ENCODE results near the gene VIT. TPM values are rescaled to one million over a fixed set of nuclear protein-coding genes. Genes with fewer than 3 reads are reported as not detected.

The VIT gene
- total RNA-seq, 1 experiment from 2014 or later, result not detected

- H3K79me2 ChIP-seq (ENCODE audit: low read length), result no peaks in the 10 kb centered on the region
- no peak for DNase-seq
- no peak overlapping the region for H3K27ac ChIP-seq (ENCODE audit: low read length)
- H3K36me3 ChIP-seq (ENCODE audit: insufficient read depth, low read length), result no peaks in the 10 kb centered on the region
- no peaks in the 10 kb centered on the region for H3K9me2 ChIP-seq (replicated peaks; ENCODE audit: insufficient read depth, low read length)
- no peaks in the 10 kb centered on the region for H4K20me1 ChIP-seq (ENCODE audit: insufficient read depth, low read depth, low read length)
- no peak overlapping the region for H3K9ac ChIP-seq (ENCODE audit: low read length)
- peaks cover 8% of the 10 kb centered on the region for H3K9me3 ChIP-seq (ENCODE audit: low read length)
- H3K4me2 ChIP-seq (ENCODE audit: low read depth, low read length, poor library complexity, severe bottlenecking), result no peak overlapping the region
- H3K4me3 ChIP-seq (ENCODE audit: low read length), result no peak overlapping the region
- H2AFZ ChIP-seq (ENCODE audit: low read length), result no peak overlapping the region
- no peaks in the 10 kb centered on the region for H3K4me1 ChIP-seq (ENCODE audit: low read length)
- H3K27me3 ChIP-seq (ENCODE audit: low read length), result 0 out of 2 replicates have a peak, but pooled peaks cover 3% of the 10 kb centered on the region
These were observed 10.5 kb downstream of the VIT start for GRCh38 chr2:36707050-36707449.

DNA sequence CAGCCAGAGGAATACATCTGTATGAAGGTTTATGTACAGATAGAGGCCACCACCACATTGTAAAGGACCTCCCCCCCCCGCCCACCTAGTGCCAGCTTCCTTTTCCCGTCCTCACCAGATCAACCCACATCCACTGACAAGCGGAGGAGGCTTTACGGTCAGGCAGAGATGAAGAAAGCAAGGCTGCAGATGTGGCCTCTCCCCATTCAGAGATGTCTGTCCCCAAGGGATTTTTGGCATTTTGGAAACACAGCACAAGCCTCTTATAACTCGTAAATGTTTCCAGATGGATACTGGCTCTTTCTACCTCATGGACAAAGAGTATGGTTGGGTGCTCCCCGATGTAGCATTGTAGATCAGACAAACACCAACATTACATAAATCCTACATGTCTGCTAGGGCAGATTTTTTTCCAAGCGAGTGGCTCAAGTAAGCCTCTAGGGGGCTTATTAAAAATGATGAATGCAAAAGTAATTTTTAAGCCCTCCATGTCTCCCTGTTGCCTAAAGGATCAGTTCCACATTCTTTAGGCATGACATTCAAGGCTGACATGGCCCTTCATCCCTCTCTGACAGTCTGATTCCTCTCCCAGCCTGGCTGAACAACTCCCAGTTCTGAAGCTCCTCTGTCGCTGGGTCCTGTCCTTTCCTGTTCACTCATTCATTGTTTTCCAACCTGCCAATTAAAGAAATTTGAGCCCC lies 11.7 kb downstream of the VIT start:
- no peaks in the 10 kb centered on the region for H3K4me1 ChIP-seq (ENCODE audit: low read length)
- no peak for DNase-seq
- no peak overlapping the region for H3K9ac ChIP-seq (ENCODE audit: low read length)
- H3K27me3 ChIP-seq (ENCODE audit: low read length), result 0 out of 2 replicates have a peak, but pooled peaks cover 3% of the 10 kb centered on the region
- no peak overlapping the region for H2AFZ ChIP-seq (ENCODE audit: low read length)
- no peaks in the 10 kb centered on the region for H3K36me3 ChIP-seq (ENCODE audit: insufficient read depth, low read length)
- H4K20me1 ChIP-seq (ENCODE audit: insufficient read depth, low read depth, low read length), result no peaks in the 10 kb centered on the region
- H3K4me2 ChIP-seq (ENCODE audit: low read depth, low read length, poor library complexity, severe bottlenecking), result no peak overlapping the region
- no peaks in the 10 kb centered on the region for H3K9me2 ChIP-seq (replicated peaks; ENCODE audit: insufficient read depth, low read length)
- H3K79me2 ChIP-seq (ENCODE audit: low read length), result no peaks in the 10 kb centered on the region
- H3K4me3 ChIP-seq (ENCODE audit: low read length), result no peak overlapping the region
- H3K9me3 ChIP-seq (ENCODE audit: low read length), result peaks cover 8% of the 10 kb centered on the region
- no peak overlapping the region for H3K27ac ChIP-seq (ENCODE audit: low read length)

GRCh38 chr2:36710858-36711515 lies 14.5 kb downstream of the VIT start:
- DNase-seq, result no peak

GRCh38 chr2:36711741-36712314 lies 15.3 kb downstream of the VIT start:
- Histone ChIP-seq H3K27ac (ENCODE audit: low read length) (no peak overlapping the region), H3K27me3 (ENCODE audit: low read length) (0 out of 2 replicates have a peak, but pooled peaks cover 3% of the 10 kb centered on the region), H3K9me2 (replicated peaks; ENCODE audit: insufficient read depth, low read length) (no peaks in the 10 kb centered on the region), H3K9ac (ENCODE audit: low read length) (no peak overlapping the region), H3K36me3 (ENCODE audit: insufficient read depth, low read length) (no peaks in the 10 kb centered on the region), H3K9me3 (ENCODE audit: low read length) (peaks cover 8% of the 10 kb centered on the region), H3K4me3 (ENCODE audit: low read length) (no peak overlapping the region), H3K4me1 (ENCODE audit: low read length) (no peaks in the 10 kb centered on the region), H4K20me1 (ENCODE audit: insufficient read depth, low read depth, low read length) (no peaks in the 10 kb centered on the region), H2AFZ (ENCODE audit: low read length) (no peak overlapping the region), H3K79me2 (ENCODE audit: low read length) (no peaks in the 10 kb centered on the region), H3K4me2 (ENCODE audit: low read depth, low read length, poor library complexity, severe bottlenecking) (no peak overlapping the region)
- DNase-seq, result no peak

More at GRCh38 chr2:36710858-36711515, 14.5 kb downstream of the VIT start:
- Histone ChIP-seq H3K9me2 (replicated peaks; ENCODE audit: insufficient read depth, low read length) (no peaks in the 10 kb centered on the region), H3K4me1 (ENCODE audit: low read length) (no peaks in the 10 kb centered on the region), H3K9me3 (ENCODE audit: low read length) (peaks cover 8% of the 10 kb centered on the region), H4K20me1 (ENCODE audit: insufficient read depth, low read depth, low read length) (no peaks in the 10 kb centered on the region), H3K27me3 (ENCODE audit: low read length) (0 out of 2 replicates have a peak, but pooled peaks cover 3% of the 10 kb centered on the region), H3K36me3 (ENCODE audit: insufficient read depth, low read length) (no peaks in the 10 kb centered on the region), H3K9ac (ENCODE audit: low read length) (no peak overlapping the region), H3K27ac (ENCODE audit: low read length) (no peak overlapping the region), H2AFZ (ENCODE audit: low read length) (no peak overlapping the region), H3K79me2 (ENCODE audit: low read length) (no peaks in the 10 kb centered on the region), H3K4me2 (ENCODE audit: low read depth, low read length, poor library complexity, severe bottlenecking) (no peak overlapping the region), H3K4me3 (ENCODE audit: low read length) (no peak overlapping the region)

- Histone ChIP-seq H3K27me3 (ENCODE audit: low read length) (0 out of 2 replicates have a peak, but pooled peaks cover 3% of the 10 kb centered on the region), H4K20me1 (ENCODE audit: insufficient read depth, low read depth, low read length) (no peaks in the 10 kb centered on the region), H3K36me3 (ENCODE audit: insufficient read depth, low read length) (no peaks in the 10 kb centered on the region), H2AFZ (ENCODE audit: low read length) (no peak overlapping the region), H3K9ac (ENCODE audit: low read length) (no peak overlapping the region), H3K79me2 (ENCODE audit: low read length) (no peaks in the 10 kb centered on the region), H3K4me3 (ENCODE audit: low read length) (no peak overlapping the region), H3K4me2 (ENCODE audit: low read depth, low read length, poor library complexity, severe bottlenecking) (no peak overlapping the region), H3K9me3 (ENCODE audit: low read length) (peaks cover 8% of the 10 kb centered on the region), H3K27ac (ENCODE audit: low read length) (no peak overlapping the region), H3K9me2 (replicated peaks; ENCODE audit: insufficient read depth, low read length) (no peaks in the 10 kb centered on the region), H3K4me1 (ENCODE audit: low read length) (no peaks in the 10 kb centered on the region)
- DNase-seq, result no peak
These were observed 16.8 kb downstream of the VIT start for GRCh38 chr2:36713310-36713709.

DNA sequence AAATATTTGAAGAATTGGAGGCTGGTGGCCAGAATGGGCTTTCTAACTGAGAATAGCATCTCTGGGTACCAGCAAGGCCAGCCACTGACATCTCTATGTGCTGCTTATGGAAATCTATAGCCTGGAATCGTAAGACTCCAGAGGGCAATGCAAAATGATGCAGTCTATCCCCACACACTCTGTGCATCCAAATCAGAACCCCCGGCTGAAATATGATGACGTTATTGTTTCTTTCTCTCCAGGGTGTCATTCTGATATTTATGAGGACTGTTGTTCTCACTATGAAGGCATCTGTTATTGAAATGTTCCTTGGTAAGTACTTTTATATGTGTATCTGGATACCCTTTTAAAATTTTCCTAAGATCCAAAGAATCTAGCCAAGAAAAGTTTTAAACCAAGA lies 19.6 kb downstream of the VIT start:
- Histone ChIP-seq H3K9ac (ENCODE audit: low read length) (no peak overlapping the region), H3K4me2 (ENCODE audit: low read depth, low read length, poor library complexity, severe bottlenecking) (no peak overlapping the region), H3K9me2 (replicated peaks; ENCODE audit: insufficient read depth, low read length) (no peaks in the 10 kb centered on the region), H3K79me2 (ENCODE audit: low read length) (no peaks in the 10 kb centered on the region), H3K9me3 (ENCODE audit: low read length) (peaks cover 2% of the 10 kb centered on the region), H3K27me3 (ENCODE audit: low read length) (no peaks in the 10 kb centered on the region), H4K20me1 (ENCODE audit: insufficient read depth, low read depth, low read length) (no peaks in the 10 kb centered on the region), H2AFZ (ENCODE audit: low read length) (no peak overlapping the region), H3K4me1 (ENCODE audit: low read length) (no peaks in the 10 kb centered on the region), H3K4me3 (ENCODE audit: low read length) (no peak overlapping the region), H3K36me3 (ENCODE audit: insufficient read depth, low read length) (no peaks in the 10 kb centered on the region), H3K27ac (ENCODE audit: low read length) (no peak overlapping the region)
- DNase-seq, result no peak

- H3K4me2 ChIP-seq (ENCODE audit: low read depth, low read length, poor library complexity, severe bottlenecking), result no peak overlapping the region
- H3K79me2 ChIP-seq (ENCODE audit: low read length), result no peaks in the 10 kb centered on the region
- H3K4me1 ChIP-seq (ENCODE audit: low read length), result no peaks in the 10 kb centered on the region
- H3K9me2 ChIP-seq (replicated peaks; ENCODE audit: insufficient read depth, low read length), result no peaks in the 10 kb centered on the region
- H3K9ac ChIP-seq (ENCODE audit: low read length), result no peak overlapping the region
- no peak overlapping the region for H2AFZ ChIP-seq (ENCODE audit: low read length)
- H3K4me3 ChIP-seq (ENCODE audit: low read length), result no peak overlapping the region
- H3K36me3 ChIP-seq (ENCODE audit: insufficient read depth, low read length), result no peaks in the 10 kb centered on the region
- H3K27ac ChIP-seq (ENCODE audit: low read length), result no peak overlapping the region
- H4K20me1 ChIP-seq (ENCODE audit: insufficient read depth, low read depth, low read length), result no peaks in the 10 kb centered on the region
- no peaks in the 10 kb centered on the region for H3K27me3 ChIP-seq (ENCODE audit: low read length)
- H3K9me3 ChIP-seq (ENCODE audit: low read length), result no peaks in the 10 kb centered on the region
- DNase-seq, result no peak
These were observed 21.2 kb downstream of the VIT start for GRCh38 chr2:36717603-36718266.

DNA sequence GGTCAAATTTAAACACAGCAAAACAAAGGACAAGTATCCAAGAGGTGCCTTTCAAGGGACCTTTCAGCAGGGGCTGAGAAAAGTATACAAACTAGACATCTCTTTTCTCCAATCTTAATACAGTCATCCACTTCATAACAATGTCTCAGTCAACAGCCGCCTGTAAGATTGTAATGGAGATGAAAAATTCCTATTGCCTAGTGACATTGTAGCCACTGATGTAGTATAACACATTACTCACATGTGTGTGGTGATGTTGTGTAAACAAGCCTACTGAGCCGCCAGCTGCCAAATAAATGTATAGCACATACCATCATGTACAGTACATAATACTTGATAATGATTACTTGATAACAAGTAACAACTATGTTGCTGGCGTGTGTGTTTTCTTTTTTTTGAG lies 31.0 kb downstream of the VIT start:
- no peak overlapping the region for H3K4me3 ChIP-seq (ENCODE audit: low read length)
- no peaks in the 10 kb centered on the region for H3K9me3 ChIP-seq (ENCODE audit: low read length)
- H4K20me1 ChIP-seq (ENCODE audit: insufficient read depth, low read depth, low read length), result no peaks in the 10 kb centered on the region
- no peak for DNase-seq
- H3K9ac ChIP-seq (ENCODE audit: low read length), result no peak overlapping the region
- no peaks in the 10 kb centered on the region for H3K4me1 ChIP-seq (ENCODE audit: low read length)
- no peak overlapping the region for H3K4me2 ChIP-seq (ENCODE audit: low read depth, low read length, poor library complexity, severe bottlenecking)
- H2AFZ ChIP-seq (ENCODE audit: low read length), result no peak overlapping the region
- H3K36me3 ChIP-seq (ENCODE audit: insufficient read depth, low read length), result no peaks in the 10 kb centered on the region
- no peak overlapping the region for H3K27ac ChIP-seq (ENCODE audit: low read length)
- H3K79me2 ChIP-seq (ENCODE audit: low read length), result no peaks in the 10 kb centered on the region
- no peaks in the 10 kb centered on the region for H3K9me2 ChIP-seq (replicated peaks; ENCODE audit: insufficient read depth, low read length)
- H3K27me3 ChIP-seq (ENCODE audit: low read length), result no peaks in the 10 kb centered on the region

Measured in Karpas-422 (cell line).